Muscle of arm (tissue), 12 donors: ENCODE measurements around the gene ERC2. TPM values are rescaled to one million over a fixed set of nuclear protein-coding genes. Genes with fewer than 3 reads are reported as not detected.
A peak's percentile ranks its signal among the peaks of the same experiment; 100 is the strongest.

ENCODE experiments used
- DNase-seq: peaks from one replicate; pipeline ENCODE4 v3.0.0-alpha.2; 2013
- polyA plus RNA-seq, 12 donors: library from polyadenylated mRNA; unstranded; fragments of 120-200 nt; gene quantifications; one replicate each; pipeline ENCODE4 v1.2.1, GENCODE V29; 2013; ENCODE audit not compliant: insufficient read length in 12 of 12

Gene ERC2
- polyA plus RNA-seq, 12 donors: 0.87 to 3.0 (median 1.8) TPM; not detected in 2

GRCh38 chr3:55795746-55796145 is 672.5 kb downstream of the ERC2 start:
- no peak for DNase-seq

DNA sequence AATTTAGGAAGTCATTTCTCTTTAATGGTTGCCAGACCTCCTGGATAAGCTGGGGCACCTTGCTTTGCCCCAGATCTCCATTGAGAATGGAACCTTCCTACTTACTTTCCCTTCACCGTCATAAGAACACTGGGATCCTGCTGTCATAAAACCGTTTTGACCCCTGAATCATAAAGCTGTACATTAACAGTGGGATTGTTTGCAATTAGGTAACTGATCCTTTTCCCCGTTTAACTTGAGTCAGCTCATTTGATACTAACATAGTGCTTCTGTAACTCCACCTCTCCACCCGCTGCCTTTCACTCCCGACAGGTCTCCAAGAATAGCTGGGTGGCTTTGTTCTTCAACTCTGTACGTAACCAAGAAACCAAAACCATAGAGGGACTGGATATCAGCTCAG is 673.0 kb downstream of the ERC2 start:
- no peak for DNase-seq

- DNase-seq: no peak
Measured at GRCh38 chr3:55792742-55793141, 675.5 kb downstream of the ERC2 start.

- no peak for DNase-seq
Measured at GRCh38 chr3:55792009-55792408, 676.3 kb downstream of the ERC2 start.

GRCh38 chr3:55790596-55791350 is 677.5 kb downstream of the ERC2 start:
- DNase-seq: no peak

GRCh38 chr3:55789516-55789915 is 678.8 kb downstream of the ERC2 start:
- no peak for DNase-seq

- DNase-seq: no peak
Measured at GRCh38 chr3:55782807-55783206, 685.5 kb downstream of the ERC2 start.

GRCh38 chr3:55782351-55782750 is 685.9 kb downstream of the ERC2 start:
- DNase-seq: no peak

DNA sequence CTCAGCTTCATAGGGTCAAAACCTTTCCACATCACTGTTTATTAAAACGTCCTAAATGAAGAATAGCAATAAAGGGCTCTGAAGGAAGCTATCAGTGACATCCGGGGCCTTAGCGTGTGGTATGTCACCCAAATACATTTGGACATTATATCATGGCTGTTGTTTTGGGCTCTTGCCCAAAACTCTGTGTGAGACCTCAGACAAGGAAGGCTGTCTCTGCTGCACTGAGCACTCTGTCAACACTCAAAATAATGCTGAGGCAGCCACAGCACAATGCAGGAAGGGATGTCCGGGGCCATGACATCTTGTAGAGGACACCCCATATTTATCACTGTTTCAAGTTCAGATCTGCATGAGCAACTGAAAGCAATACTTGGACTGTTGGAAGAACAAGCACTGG is 687.4 kb downstream of the ERC2 start:
- no peak for DNase-seq

DNA sequence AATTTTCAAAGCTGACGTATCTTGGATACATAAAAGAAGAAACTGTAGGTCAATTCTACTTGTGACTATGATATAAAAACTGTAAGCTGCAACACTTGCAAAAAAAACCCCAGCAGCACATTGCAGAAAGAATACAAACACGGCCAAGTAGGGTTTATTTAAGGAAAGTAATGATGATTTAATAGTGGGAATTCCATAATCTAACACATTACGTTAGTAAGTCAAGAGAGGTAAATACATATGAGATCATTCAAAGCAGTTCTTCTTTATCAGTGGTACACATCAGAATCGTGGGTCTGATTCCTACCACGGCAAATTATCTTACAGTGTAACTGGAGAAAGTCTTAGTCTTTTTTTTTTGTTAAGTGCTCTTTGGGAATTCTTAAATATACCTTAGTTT is 688.7 kb downstream of the ERC2 start:
- DNase-seq: no peak

- no peak for DNase-seq
Measured at GRCh38 chr3:55775366-55776154, 692.7 kb downstream of the ERC2 start.

GRCh38 chr3:55774856-55775255 is 693.4 kb downstream of the ERC2 start:
- no peak for DNase-seq

GRCh38 chr3:55771503-55771902 is 696.8 kb downstream of the ERC2 start:
- DNase-seq: no peak

DNA sequence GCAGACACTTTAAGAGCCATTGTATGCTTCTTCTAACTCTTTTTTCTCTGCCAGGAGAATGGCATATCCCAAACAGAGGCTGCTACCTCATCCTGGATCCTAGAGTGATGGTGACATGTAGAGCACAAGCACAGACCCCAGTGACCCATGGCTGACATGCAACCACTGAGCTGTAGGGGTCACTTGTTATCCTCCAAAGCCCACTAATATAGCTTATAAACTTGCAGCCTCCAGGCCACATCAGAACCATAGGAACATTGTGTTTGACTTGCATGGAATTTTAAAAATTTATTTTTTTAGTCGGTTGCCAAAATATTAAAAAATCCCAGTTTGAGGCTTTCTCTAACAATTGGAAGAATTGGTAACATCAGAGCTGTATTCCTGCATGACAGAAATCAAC is 698.2 kb downstream of the ERC2 start:
- no peak for DNase-seq

GRCh38 chr3:55766753-55767152 is 701.5 kb downstream of the ERC2 start:
- DNase-seq: no peak

DNA sequence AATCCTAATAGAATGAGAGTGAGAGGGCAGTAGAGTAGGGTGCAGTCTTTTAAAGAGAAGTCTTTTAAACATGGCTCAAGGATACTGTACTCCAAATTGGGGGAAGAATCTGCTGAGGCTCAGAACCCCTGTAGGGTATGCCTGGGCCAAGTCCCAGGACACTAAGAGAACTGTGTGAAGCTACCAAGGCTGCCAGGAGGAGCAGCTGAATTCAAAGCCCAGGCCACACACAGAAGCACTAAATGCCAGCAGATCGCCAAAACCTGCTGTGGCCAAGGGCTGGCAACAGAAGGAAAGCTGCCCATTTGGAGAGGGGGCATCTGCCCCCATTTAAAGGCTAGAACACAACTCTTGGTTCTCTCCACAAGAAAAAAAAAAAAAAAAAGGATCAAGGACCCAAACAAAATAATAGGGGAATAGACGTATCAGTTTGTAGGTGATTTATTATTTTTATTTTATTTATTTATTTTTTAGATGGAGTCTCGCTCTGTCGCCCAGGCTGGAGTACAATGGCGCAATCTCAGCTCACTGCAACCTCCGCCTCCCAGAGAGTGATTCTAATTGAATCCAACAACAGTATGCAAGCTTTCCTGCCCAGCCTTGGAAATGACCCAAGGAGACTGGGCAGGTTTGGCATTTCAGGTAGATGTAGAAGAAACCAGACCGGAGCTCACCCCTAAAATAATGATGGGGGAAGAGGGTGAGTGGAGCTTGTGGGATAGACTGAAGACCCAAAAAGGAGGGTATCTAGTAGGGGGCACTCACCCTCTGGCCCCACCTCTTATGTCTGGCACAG is 702.2 kb downstream of the ERC2 start:
- DNase-seq: no peak

GRCh38 chr3:55765398-55765797 is 702.9 kb downstream of the ERC2 start:
- DNase-seq: no peak

GRCh38 chr3:55756976-55757375 is 711.3 kb downstream of the ERC2 start:
- no peak for DNase-seq

DNA sequence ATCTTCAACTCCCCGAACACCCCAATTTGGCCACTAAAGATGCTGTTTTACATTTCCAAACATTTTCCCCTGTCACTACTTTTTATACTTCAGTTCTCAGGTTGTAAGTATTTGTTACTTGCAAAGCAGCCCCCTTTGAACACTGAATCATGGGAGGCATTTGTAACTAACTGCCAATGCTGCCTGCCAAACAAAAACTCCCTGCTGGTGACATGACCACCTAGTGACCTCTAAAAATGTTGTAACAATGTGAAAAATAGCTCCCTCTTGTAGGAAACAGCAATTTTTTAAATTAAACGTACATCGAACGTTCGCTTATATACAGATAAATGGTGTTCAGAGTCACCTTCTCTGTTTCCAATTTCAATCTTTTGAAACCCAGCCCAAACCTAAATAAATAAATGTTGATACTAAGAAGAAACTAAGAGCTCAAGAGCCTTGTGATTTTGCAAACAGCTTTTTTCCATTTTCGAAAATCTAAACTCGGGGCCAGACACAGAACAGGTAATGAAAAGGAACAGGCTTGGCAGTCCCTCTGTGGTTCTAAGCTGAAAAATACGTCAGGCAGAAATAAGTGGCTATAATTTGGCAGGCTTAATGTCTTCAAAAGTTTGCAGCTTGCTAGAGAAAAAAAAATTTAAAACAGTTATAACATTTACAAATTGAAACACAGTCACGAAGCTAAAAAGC is 712.6 kb downstream of the ERC2 start:
- DNase-seq: peak; percentile 16

GRCh38 chr3:55752911-55753310 is 715.4 kb downstream of the ERC2 start:
- DNase-seq: no peak

GRCh38 chr3:55751730-55752129 is 716.5 kb downstream of the ERC2 start:
- DNase-seq: no peak

DNA sequence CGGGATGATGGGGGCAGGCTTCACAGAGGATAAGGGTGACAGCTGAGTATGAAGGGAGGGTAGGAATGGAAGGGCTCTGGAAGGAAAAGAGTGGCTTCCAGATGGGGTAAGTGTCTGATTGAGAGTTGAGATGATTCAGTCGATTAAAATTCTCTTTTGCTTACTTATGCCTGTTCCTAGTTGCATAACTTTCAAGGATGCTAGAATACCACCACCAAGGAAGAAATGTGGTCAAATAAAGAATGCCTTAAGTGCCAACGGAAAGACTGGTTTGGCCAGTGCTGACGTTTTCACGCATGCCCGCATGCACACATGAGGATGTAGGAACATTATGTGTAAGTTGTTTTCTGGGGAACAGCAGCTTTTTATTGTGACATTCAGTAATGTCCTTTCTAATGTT is 717.7 kb downstream of the ERC2 start:
- DNase-seq: no peak
